Liver (tissue), 9 donors: ENCODE results near the gene B3GALT5. TPM values are rescaled to one million over a fixed set of nuclear protein-coding genes. Genes with fewer than 3 reads are reported as not detected.

Experiments
- DNase-seq: peaks from one replicate; pipeline ENCODE4 v3.0.0-alpha.2; 2017; ENCODE audit warnings: low spot score
- H3K27ac ChIP-seq, 2 donors: one replicate each; pipeline ENCODE4 v1.7.0; 2013; ENCODE audit warnings: inconsistent platforms in 2 of 2, low read length in 2 of 2, control low read depth in 1 of 2, low read depth in 1 of 2, mild to moderate bottlenecking in 1 of 2
- H3K27me3 ChIP-seq, 4 donors: one replicate each; pipeline versions ENCODE4 v1.6.1 to v1.7.0; 2013; ENCODE audit warnings: low read length in 3 of 4, inconsistent platforms in 1 of 4, mild to moderate bottlenecking in 1 of 4, moderate library complexity in 1 of 4; ENCODE audit not compliant: control insufficient read depth in 4 of 4, insufficient read depth in 4 of 4
- H3K36me3 ChIP-seq, 4 donors: one replicate each; pipeline versions ENCODE4 v1.6.1 to v1.7.0; 2013; ENCODE audit warnings: low read length in 3 of 4, mild to moderate bottlenecking in 3 of 4, low read depth in 1 of 4, moderate library complexity in 1 of 4; ENCODE audit not compliant: control insufficient read depth in 4 of 4, insufficient read depth in 3 of 4
- H3K4me1 ChIP-seq, 4 donors: one replicate each; pipeline versions ENCODE4 v1.6.1 to v1.7.0; 2013; ENCODE audit warnings: low read length in 3 of 4, mild to moderate bottlenecking in 3 of 4, moderate library complexity in 1 of 4; ENCODE audit not compliant: control insufficient read depth in 4 of 4, insufficient read depth in 4 of 4
- H3K4me3 ChIP-seq, 3 donors: one replicate each; pipeline versions ENCODE4 v1.6.1 to v1.7.0; 2013; ENCODE audit warnings: low read length in 3 of 3, control low read depth in 1 of 3, low read depth in 1 of 3, mild to moderate bottlenecking in 1 of 3
- H3K9ac ChIP-seq, 2 donors: one replicate each; pipeline ENCODE4 v1.7.0; 2013; ENCODE audit warnings: low read length in 2 of 2, mild to moderate bottlenecking in 2 of 2, moderate library complexity in 2 of 2, control low read depth in 1 of 2, low read depth in 1 of 2
- H3K9me3 ChIP-seq, 4 donors: one replicate each; pipeline versions ENCODE4 v1.6.1 to v1.7.0; 2013; ENCODE audit warnings: low read length in 3 of 4; ENCODE audit not compliant: control insufficient read depth in 4 of 4
- EGR1 ChIP-seq, 2 donors: IDR thresholded peaks; 2 replicates each; pipeline ENCODE4 v1.6.1; 2016 to 2018; ENCODE audit warnings: antibody characterized with exemption in 2 of 2, low read depth in 2 of 2
- FOXA1 ChIP-seq: IDR thresholded peaks from 2 replicates; pipeline ENCODE4 v1.6.1; 2016; ENCODE audit warnings: antibody characterized with exemption
- FOXA2 ChIP-seq: IDR thresholded peaks from 2 replicates; pipeline ENCODE4 v1.6.1; 2016; ENCODE audit warnings: antibody characterized with exemption
- GABPA ChIP-seq, 2 donors: IDR thresholded peaks in 1 of 2; conservative IDR thresholded peaks in 1 of 2; 2 replicates each; pipeline ENCODE4 v1.6.1; 2016; ENCODE audit warnings: antibody characterized with exemption in 2 of 2, mild to moderate bottlenecking in 1 of 2, moderate library complexity in 1 of 2
- HNF4A ChIP-seq, 2 donors: conservative IDR thresholded peaks; 2 replicates each; pipeline ENCODE4 v1.6.1; 2016; ENCODE audit warnings: antibody characterized with exemption in 2 of 2, mild to moderate bottlenecking in 2 of 2
- HNF4G ChIP-seq: IDR thresholded peaks from 2 replicates; pipeline ENCODE4 v1.6.1; 2016; ENCODE audit warnings: antibody characterized with exemption
- JUND ChIP-seq, 2 donors: IDR thresholded peaks; 2 replicates each; pipeline ENCODE4 v1.6.1; 2016; ENCODE audit warnings: antibody characterized with exemption in 2 of 2
- NR2F2 ChIP-seq: IDR thresholded peaks from 2 replicates; pipeline ENCODE4 v1.6.1; 2016; ENCODE audit warnings: antibody characterized with exemption
- RAD21 ChIP-seq, 2 donors: IDR thresholded peaks; 2 replicates each; pipeline ENCODE4 v1.6.1; 2016; ENCODE audit warnings: antibody characterized with exemption in 2 of 2, mild to moderate bottlenecking in 2 of 2
- RXRA ChIP-seq, 2 donors: IDR thresholded peaks; 2 replicates each; pipeline ENCODE4 v1.6.1; 2017 to 2018; ENCODE audit warnings: antibody characterized with exemption in 2 of 2, mild to moderate bottlenecking in 1 of 2
- SP1 ChIP-seq: IDR thresholded peaks from 2 replicates; pipeline ENCODE4 v1.6.1; 2018; ENCODE audit warnings: antibody characterized with exemption, mild to moderate bottlenecking
- TAF1 ChIP-seq: conservative IDR thresholded peaks from 2 replicates; pipeline ENCODE4 v1.6.1; 2016; ENCODE audit warnings: antibody characterized with exemption, mild to moderate bottlenecking
- YY1 ChIP-seq: IDR thresholded peaks from 2 replicates; pipeline ENCODE4 v1.6.1; 2016; ENCODE audit warnings: antibody characterized with exemption, mild to moderate bottlenecking
- WGBS: extraction: QIAGEN DNeasy Blood & Tissue Kit; methylation state at CpG from one replicate; pipeline ENCODE4 v1.1.7; 2013; 5-methylcytosine and 5-hydroxymethylcytosine counted together
- polyA plus RNA-seq, 2 donors: library from polyadenylated mRNA; stranded (reverse) in 1 of 2; unstranded in 1 of 2; fragments of 200-250 nt in 1 of 2; fragments of >200 nt in 1 of 2; fragmentation: Nextera tagmentation in 1 of 2; extraction: Ambion mirVana in 1 of 2; gene quantifications; one replicate each; pipeline versions ENCODE4 v1.2.1 to v1.2.3, GENCODE V29; 2013 to 2015
- total RNA-seq, 2 donors: library from RNA; depleted of rRNA; stranded (reverse); fragments of >200 nt; gene quantifications; one replicate each; pipeline ENCODE4 v1.2.3, GENCODE V29; 2014
- TF ChIP-seq, protein P1 (sequence below): fragments of 150-350 bp; IDR thresholded peaks from 2 replicates; pipeline ENCODE4 v1.5.1; 2017; ENCODE audit warnings: improper control_type of control experiment, low read depth, low read length; ENCODE audit not compliant: missing input control
- TF ChIP-seq, protein P2 (sequence below): IDR thresholded peaks from 2 replicates; pipeline ENCODE4 v1.6.1; 2016; ENCODE audit warnings: antibody characterized with exemption
- TF ChIP-seq, protein P3 (sequence below): IDR thresholded peaks from 2 replicates; pipeline ENCODE4 v1.6.1; 2016; ENCODE audit warnings: antibody characterized with exemption
- TF ChIP-seq, protein P4 (sequence below): IDR thresholded peaks from 2 replicates; pipeline ENCODE4 v1.6.1; 2016; ENCODE audit warnings: antibody characterized with exemption, mild to moderate bottlenecking
- TF ChIP-seq, protein P5 (sequence below): IDR thresholded peaks from 2 replicates; pipeline ENCODE4 v1.6.1; 2016; ENCODE audit warnings: antibody characterized with exemption
- donor health status: healthy.
- donor health status: healthy.
- donor health status: healthy.
- donor health status: healthy.
- donor health status: healthy.

The B3GALT5 gene
- total and polyA plus RNA-seq, 4 donors: 0.05 to 0.33 (median 0.10) TPM

DNA sequence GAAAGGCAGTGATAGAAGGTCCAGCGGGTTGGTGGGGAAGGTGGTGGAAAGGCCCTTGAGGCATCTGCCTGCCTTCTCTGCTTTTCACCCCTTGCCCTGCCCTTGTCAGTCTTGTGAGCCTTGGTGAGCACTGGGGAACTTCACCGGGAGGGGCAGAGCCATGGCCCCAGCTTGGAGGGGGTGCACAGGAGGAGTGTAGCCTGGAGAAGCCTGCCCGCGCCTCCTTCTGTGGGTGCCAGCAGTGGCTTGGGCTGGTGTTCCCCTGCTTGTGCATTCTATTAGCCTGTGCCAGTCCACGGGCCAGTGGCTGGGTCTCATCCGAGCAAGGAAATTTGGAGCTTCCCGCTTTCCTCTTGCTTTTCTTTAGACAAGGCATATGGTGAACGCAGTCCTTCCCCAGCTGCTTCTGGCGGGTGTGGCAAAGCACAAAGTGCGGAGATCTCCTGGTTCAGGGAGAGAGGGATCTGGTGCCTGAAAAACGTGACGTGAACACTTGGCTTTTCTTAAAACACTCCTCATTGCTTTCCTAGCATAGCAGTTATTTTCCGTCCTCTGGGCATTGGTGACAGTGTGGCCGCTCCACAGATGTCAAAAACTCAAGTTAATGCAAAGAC is 10.6 kb upstream of the B3GALT5 start (continued):
- TF ChIP-seq, protein P1, sequence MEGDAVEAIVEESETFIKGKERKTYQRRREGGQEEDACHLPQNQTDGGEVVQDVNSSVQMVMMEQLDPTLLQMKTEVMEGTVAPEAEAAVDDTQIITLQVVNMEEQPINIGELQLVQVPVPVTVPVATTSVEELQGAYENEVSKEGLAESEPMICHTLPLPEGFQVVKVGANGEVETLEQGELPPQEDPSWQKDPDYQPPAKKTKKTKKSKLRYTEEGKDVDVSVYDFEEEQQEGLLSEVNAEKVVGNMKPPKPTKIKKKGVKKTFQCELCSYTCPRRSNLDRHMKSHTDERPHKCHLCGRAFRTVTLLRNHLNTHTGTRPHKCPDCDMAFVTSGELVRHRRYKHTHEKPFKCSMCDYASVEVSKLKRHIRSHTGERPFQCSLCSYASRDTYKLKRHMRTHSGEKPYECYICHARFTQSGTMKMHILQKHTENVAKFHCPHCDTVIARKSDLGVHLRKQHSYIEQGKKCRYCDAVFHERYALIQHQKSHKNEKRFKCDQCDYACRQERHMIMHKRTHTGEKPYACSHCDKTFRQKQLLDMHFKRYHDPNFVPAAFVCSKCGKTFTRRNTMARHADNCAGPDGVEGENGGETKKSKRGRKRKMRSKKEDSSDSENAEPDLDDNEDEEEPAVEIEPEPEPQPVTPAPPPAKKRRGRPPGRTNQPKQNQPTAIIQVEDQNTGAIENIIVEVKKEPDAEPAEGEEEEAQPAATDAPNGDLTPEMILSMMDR: no peak
- no peak for TF ChIP-seq EGR1 (IDR thresholded peaks at IDR 0.05; ENCODE audit: low read depth in 2 of 2)
- TF ChIP-seq SP1: no peak
- no peak for TF ChIP-seq NR2F2
- TF ChIP-seq, protein P2, sequence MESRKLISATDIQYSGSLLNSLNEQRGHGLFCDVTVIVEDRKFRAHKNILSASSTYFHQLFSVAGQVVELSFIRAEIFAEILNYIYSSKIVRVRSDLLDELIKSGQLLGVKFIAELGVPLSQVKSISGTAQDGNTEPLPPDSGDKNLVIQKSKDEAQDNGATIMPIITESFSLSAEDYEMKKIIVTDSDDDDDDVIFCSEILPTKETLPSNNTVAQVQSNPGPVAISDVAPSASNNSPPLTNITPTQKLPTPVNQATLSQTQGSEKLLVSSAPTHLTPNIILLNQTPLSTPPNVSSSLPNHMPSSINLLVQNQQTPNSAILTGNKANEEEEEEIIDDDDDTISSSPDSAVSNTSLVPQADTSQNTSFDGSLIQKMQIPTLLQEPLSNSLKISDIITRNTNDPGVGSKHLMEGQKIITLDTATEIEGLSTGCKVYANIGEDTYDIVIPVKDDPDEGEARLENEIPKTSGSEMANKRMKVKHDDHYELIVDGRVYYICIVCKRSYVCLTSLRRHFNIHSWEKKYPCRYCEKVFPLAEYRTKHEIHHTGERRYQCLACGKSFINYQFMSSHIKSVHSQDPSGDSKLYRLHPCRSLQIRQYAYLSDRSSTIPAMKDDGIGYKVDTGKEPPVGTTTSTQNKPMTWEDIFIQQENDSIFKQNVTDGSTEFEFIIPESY: no peak

DNA sequence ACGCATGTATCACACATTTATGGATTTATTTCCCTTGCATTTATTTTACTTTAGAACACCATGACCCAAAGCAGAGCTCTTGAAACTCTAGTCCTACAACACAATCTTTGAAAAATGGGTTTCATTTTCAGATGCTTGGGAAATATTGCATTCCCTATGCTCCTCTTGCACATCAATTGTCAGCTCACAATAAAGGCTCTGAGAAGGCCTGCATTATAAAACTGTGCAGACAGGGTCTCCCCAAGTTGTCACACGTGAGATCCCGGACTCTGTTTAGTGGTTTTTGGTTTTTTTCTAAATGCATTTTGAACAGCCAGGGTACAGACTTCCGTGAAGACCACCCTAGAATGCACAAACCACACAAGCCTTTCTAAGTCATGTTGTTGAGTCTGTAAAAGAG is 9.9 kb upstream of the B3GALT5 start:
- Histone ChIP-seq H3K27ac (no peak overlapping the region), H3K9ac (no peak overlapping the region), H3K27me3 (no peaks in the 10 kb centered on the region), H3K4me1 (no peaks in the 10 kb centered on the region), H3K36me3 (no peaks in the 10 kb centered on the region), H3K9me3 (no peaks in the 10 kb centered on the region), H3K4me3 (no peak overlapping the region)
- TF ChIP-seq FOXA1 (no peak), HNF4A (conservative IDR thresholded peaks at IDR 0.05) (no peak), GABPA (IDR thresholded peaks at IDR 0.05 in 1 of 2, conservative IDR thresholded peaks at IDR 0.05 in 1 of 2) (no peak), SP1 (no peak), TAF1 (no peak), JUND (IDR thresholded peaks at IDR 0.05) (no peak), HNF4G (no peak), RAD21 (IDR thresholded peaks at IDR 0.05) (no peak), RXRA (IDR thresholded peaks at IDR 0.05) (no peak), FOXA2 (no peak), YY1 (no peak), NR2F2 (no peak)
- TF ChIP-seq, protein P1: no peak
- TF ChIP-seq, protein P3, sequence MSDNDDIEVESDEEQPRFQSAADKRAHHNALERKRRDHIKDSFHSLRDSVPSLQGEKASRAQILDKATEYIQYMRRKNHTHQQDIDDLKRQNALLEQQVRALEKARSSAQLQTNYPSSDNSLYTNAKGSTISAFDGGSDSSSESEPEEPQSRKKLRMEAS: no peak
- TF ChIP-seq, protein P4, sequence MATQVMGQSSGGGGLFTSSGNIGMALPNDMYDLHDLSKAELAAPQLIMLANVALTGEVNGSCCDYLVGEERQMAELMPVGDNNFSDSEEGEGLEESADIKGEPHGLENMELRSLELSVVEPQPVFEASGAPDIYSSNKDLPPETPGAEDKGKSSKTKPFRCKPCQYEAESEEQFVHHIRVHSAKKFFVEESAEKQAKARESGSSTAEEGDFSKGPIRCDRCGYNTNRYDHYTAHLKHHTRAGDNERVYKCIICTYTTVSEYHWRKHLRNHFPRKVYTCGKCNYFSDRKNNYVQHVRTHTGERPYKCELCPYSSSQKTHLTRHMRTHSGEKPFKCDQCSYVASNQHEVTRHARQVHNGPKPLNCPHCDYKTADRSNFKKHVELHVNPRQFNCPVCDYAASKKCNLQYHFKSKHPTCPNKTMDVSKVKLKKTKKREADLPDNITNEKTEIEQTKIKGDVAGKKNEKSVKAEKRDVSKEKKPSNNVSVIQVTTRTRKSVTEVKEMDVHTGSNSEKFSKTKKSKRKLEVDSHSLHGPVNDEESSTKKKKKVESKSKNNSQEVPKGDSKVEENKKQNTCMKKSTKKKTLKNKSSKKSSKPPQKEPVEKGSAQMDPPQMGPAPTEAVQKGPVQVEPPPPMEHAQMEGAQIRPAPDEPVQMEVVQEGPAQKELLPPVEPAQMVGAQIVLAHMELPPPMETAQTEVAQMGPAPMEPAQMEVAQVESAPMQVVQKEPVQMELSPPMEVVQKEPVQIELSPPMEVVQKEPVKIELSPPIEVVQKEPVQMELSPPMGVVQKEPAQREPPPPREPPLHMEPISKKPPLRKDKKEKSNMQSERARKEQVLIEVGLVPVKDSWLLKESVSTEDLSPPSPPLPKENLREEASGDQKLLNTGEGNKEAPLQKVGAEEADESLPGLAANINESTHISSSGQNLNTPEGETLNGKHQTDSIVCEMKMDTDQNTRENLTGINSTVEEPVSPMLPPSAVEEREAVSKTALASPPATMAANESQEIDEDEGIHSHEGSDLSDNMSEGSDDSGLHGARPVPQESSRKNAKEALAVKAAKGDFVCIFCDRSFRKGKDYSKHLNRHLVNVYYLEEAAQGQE: no peak
- TF ChIP-seq, protein P2: no peak
- TF ChIP-seq, protein P5, sequence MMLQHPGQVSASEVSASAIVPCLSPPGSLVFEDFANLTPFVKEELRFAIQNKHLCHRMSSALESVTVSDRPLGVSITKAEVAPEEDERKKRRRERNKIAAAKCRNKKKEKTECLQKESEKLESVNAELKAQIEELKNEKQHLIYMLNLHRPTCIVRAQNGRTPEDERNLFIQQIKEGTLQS: no peak
- WGBS: 81% methylated on average over 4 of the region's 4 CpGs
- no peak for DNase-seq
